ENCODE data around the gene NACC2.

DNA sequence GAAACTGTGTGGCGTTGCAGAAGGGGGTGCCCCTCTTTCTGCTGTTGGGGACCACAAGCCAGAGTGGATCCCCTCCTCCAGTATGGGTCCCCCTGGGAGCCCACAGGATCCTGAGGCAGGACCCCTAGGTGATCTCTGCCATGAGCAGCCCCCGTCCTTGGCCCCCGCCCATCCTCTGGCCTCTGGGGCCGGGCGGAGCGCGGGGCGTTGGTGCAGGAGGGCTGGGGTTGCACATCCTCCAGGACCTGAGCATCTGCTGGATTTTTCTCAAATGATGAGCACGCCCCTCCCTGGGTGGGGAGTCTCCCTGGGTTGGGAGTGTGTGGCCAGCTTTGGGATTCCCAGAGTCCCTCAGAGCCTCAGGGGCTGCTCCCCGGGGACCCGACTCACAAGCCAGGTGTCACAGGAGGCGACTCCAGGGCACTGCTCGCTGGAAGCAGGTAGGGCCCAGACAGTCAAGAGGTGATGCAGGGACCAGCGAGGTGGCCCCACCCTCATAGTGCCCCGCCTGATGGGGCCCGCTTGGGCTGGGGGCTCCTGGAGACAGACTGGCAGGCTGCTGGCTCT is 107.2 kb downstream of the NACC2 start:
- TF ChIP-seq, protein P1, sequence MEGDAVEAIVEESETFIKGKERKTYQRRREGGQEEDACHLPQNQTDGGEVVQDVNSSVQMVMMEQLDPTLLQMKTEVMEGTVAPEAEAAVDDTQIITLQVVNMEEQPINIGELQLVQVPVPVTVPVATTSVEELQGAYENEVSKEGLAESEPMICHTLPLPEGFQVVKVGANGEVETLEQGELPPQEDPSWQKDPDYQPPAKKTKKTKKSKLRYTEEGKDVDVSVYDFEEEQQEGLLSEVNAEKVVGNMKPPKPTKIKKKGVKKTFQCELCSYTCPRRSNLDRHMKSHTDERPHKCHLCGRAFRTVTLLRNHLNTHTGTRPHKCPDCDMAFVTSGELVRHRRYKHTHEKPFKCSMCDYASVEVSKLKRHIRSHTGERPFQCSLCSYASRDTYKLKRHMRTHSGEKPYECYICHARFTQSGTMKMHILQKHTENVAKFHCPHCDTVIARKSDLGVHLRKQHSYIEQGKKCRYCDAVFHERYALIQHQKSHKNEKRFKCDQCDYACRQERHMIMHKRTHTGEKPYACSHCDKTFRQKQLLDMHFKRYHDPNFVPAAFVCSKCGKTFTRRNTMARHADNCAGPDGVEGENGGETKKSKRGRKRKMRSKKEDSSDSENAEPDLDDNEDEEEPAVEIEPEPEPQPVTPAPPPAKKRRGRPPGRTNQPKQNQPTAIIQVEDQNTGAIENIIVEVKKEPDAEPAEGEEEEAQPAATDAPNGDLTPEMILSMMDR (IDR thresholded peaks at IDR 0.05), result no peak
- TF ChIP-seq POLR2A (IDR thresholded peaks at IDR 0.05; ENCODE audit: low read depth), result no peak

All from esophagus muscularis mucosa (tissue), 3 donors.